ENCODE measurements around the gene ZNF14.

DNA sequence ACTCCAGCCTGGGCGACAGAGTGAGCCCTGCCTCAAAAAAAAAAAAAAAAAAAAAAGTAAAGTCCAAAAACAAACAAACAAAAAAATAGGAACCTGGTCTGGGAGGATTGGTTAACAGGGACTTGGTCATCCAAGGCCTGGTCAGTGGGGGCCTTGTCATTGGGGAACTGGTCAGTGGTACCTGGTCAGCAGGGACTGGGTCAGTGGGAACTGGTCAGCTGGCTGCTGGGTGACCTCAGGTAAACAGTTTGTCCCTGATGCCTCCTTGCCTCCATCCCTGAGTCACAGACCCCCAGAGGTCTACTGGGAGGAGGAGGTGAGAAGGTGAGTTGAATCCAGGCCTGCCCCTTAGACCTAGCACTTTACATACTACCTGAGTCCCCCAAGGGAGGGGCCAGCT lies 5.7 kb upstream of the ZNF14 start:
- TF ChIP-seq YY1 (IDR thresholded peaks at IDR 0.05; ENCODE audit: insufficient read depth, insufficient read length) = no peak
- no peak for TF ChIP-seq ZNF274 (IDR thresholded peaks at IDR 0.05; ENCODE audit: low read depth, low read length)
- TF ChIP-seq SUZ12 (IDR thresholded peaks at IDR 0.05; ENCODE audit: extremely low read depth, insufficient read depth, insufficient read length) = no peak

Measured in NT2/D1 (cell line).